ENCODE results near the gene PRAMEF6. TPM values are rescaled to one million over a fixed set of nuclear protein-coding genes. Genes with fewer than 3 reads are reported as not detected.
"Not testable (repeated sequence)": the region's sequence is repeated elsewhere in the genome, so short reads cannot be mapped to it uniquely, and the experiment has no call there.

The PRAMEF6 gene
- not detected in 2 replicates for total RNA-seq (ENCODE audit: low replicate concordance)

- not testable (repeated sequence) for H3K36me3 Mint-ChIP-seq; H3K79me2 ChIP-seq (ENCODE audit: low read depth); H3K4me3 ChIP-seq; H3K27ac ChIP-seq; H3K4me1 ChIP-seq; H4K20me1 ChIP-seq (ENCODE audit: low read depth); H3K4me2 ChIP-seq; H3K4me3 Mint-ChIP-seq; H3K27me3 Mint-ChIP-seq (ENCODE audit: insufficient read depth, low read depth); H3F3A ChIP-seq (ENCODE audit: low read depth); DNase-seq (ENCODE audit: low spot score); H3K9me3 ChIP-seq (ENCODE audit: low read depth); H3K4me1 Mint-ChIP-seq; H2AFZ ChIP-seq (replicated peaks); H3K36me3 ChIP-seq; H3K9ac ChIP-seq; H3K9me3 Mint-ChIP-seq; H3K27me3 ChIP-seq; H3K27ac Mint-ChIP-seq
Measured at GRCh38 chr1:12947480-12947879, at the start of gene PRAMEF6. TSS of gene PRAMEF6 (minus strand) at chr1:12947580. CDS start at chr1:12942518, 5,062 bp downstream.

- H2AFZ ChIP-seq (replicated peaks); H3K27me3 Mint-ChIP-seq (ENCODE audit: insufficient read depth, low read depth); H3K27ac ChIP-seq; H3K27ac Mint-ChIP-seq; H4K20me1 ChIP-seq (ENCODE audit: low read depth); H3K4me3 ChIP-seq; DNase-seq (ENCODE audit: low spot score); H3K9me3 Mint-ChIP-seq; H3K4me1 ChIP-seq; H3K4me2 ChIP-seq; H3K9ac ChIP-seq; H3F3A ChIP-seq (ENCODE audit: low read depth); H3K4me1 Mint-ChIP-seq; H3K4me3 Mint-ChIP-seq; H3K27me3 ChIP-seq; H3K79me2 ChIP-seq (ENCODE audit: low read depth); H3K36me3 ChIP-seq; H3K9me3 ChIP-seq (ENCODE audit: low read depth); H3K36me3 Mint-ChIP-seq: not testable (repeated sequence)
Measured at GRCh38 chr1:12924368-12924767, 23.0 kb downstream of the PRAMEF6 start.

GRCh38 chr1:12921749-12922148 lies 25.6 kb downstream of the PRAMEF6 start:
- H3K27ac ChIP-seq; H3K27me3 ChIP-seq; H3F3A ChIP-seq (ENCODE audit: low read depth); H3K4me3 ChIP-seq; H3K27ac Mint-ChIP-seq; H3K27me3 Mint-ChIP-seq (ENCODE audit: insufficient read depth, low read depth); H3K9me3 ChIP-seq (ENCODE audit: low read depth); H3K9ac ChIP-seq; H3K4me2 ChIP-seq; H3K9me3 Mint-ChIP-seq; H3K36me3 Mint-ChIP-seq; H2AFZ ChIP-seq (replicated peaks); H3K4me3 Mint-ChIP-seq; H3K4me1 Mint-ChIP-seq; H3K79me2 ChIP-seq (ENCODE audit: low read depth); DNase-seq (ENCODE audit: low spot score); H4K20me1 ChIP-seq (ENCODE audit: low read depth); H3K36me3 ChIP-seq; H3K4me1 ChIP-seq: not testable (repeated sequence)

- not testable (repeated sequence) for H3K27me3 ChIP-seq; H3K27me3 Mint-ChIP-seq (ENCODE audit: insufficient read depth, low read depth); H3K4me3 ChIP-seq; H3K27ac ChIP-seq; H3K36me3 Mint-ChIP-seq; H3K9me3 ChIP-seq (ENCODE audit: low read depth); H3K4me1 ChIP-seq; H2AFZ ChIP-seq (replicated peaks); H3K79me2 ChIP-seq (ENCODE audit: low read depth); H3K4me2 ChIP-seq; DNase-seq (ENCODE audit: low spot score); H4K20me1 ChIP-seq (ENCODE audit: low read depth); H3K9ac ChIP-seq; H3F3A ChIP-seq (ENCODE audit: low read depth); H3K4me3 Mint-ChIP-seq; H3K36me3 ChIP-seq; H3K9me3 Mint-ChIP-seq; H3K4me1 Mint-ChIP-seq; H3K27ac Mint-ChIP-seq
Measured at GRCh38 chr1:12916310-12916709, 31.1 kb downstream of the PRAMEF6 start, which contains the start of gene PRAMEF7. TSS of gene PRAMEF7 (plus strand) at chr1:12916610. CDS start at chr1:12917693, 1,083 bp downstream.

- not testable (repeated sequence) for H3K4me1 ChIP-seq; H3K27me3 ChIP-seq; H3K4me1 Mint-ChIP-seq; H3K9me3 ChIP-seq (ENCODE audit: low read depth); H4K20me1 ChIP-seq (ENCODE audit: low read depth); H3K9me3 Mint-ChIP-seq; H2AFZ ChIP-seq (replicated peaks); H3K36me3 Mint-ChIP-seq; H3K9ac ChIP-seq; DNase-seq (ENCODE audit: low spot score); H3K27me3 Mint-ChIP-seq (ENCODE audit: insufficient read depth, low read depth); H3K36me3 ChIP-seq; H3K4me2 ChIP-seq; H3K4me3 Mint-ChIP-seq; H3K79me2 ChIP-seq (ENCODE audit: low read depth); H3K4me3 ChIP-seq; H3K27ac ChIP-seq; H3K27ac Mint-ChIP-seq; H3F3A ChIP-seq (ENCODE audit: low read depth)
Measured at GRCh38 chr1:12903793-12904572, 43.4 kb downstream of the PRAMEF6 start.

- not testable (repeated sequence) for H3K9me3 Mint-ChIP-seq; H3K27me3 Mint-ChIP-seq (ENCODE audit: insufficient read depth, low read depth)
Measured at GRCh38 chr1:12899186-12899585, 48.2 kb downstream of the PRAMEF6 start.

GRCh38 chr1:12898170-12898569 lies 49.2 kb downstream of the PRAMEF6 start, which contains the start of gene PRAMEF10:
TSS of gene PRAMEF10 (minus strand) at chr1:12898270. CDS start at chr1:12895847, 2,423 bp downstream.
- not testable (repeated sequence) for H3K9ac ChIP-seq; H3K79me2 ChIP-seq (ENCODE audit: low read depth); H3K36me3 Mint-ChIP-seq; H3K36me3 ChIP-seq; H3K4me2 ChIP-seq; H3K9me3 Mint-ChIP-seq; H3K27me3 Mint-ChIP-seq (ENCODE audit: insufficient read depth, low read depth); H3K27me3 ChIP-seq; H3K4me1 ChIP-seq; H3F3A ChIP-seq (ENCODE audit: low read depth); H3K4me1 Mint-ChIP-seq; H2AFZ ChIP-seq (replicated peaks); H3K27ac Mint-ChIP-seq; H3K4me3 Mint-ChIP-seq; H3K4me3 ChIP-seq; H3K27ac ChIP-seq; H3K9me3 ChIP-seq (ENCODE audit: low read depth); H4K20me1 ChIP-seq (ENCODE audit: low read depth); DNase-seq (ENCODE audit: low spot score)

More at GRCh38 chr1:12899186-12899585, 48.2 kb downstream of the PRAMEF6 start:
- H3K27ac ChIP-seq; H3K9me3 ChIP-seq (ENCODE audit: low read depth); H3K4me2 ChIP-seq; H3F3A ChIP-seq (ENCODE audit: low read depth); H3K4me1 ChIP-seq; H4K20me1 ChIP-seq (ENCODE audit: low read depth); H2AFZ ChIP-seq (replicated peaks); H3K27me3 ChIP-seq; H3K9ac ChIP-seq; H3K4me1 Mint-ChIP-seq; H3K4me3 ChIP-seq; DNase-seq (ENCODE audit: low spot score); H3K36me3 Mint-ChIP-seq; H3K79me2 ChIP-seq (ENCODE audit: low read depth); H3K36me3 ChIP-seq; H3K4me3 Mint-ChIP-seq; H3K27ac Mint-ChIP-seq: not testable (repeated sequence)

All from neural progenitor cell (in vitro differentiated cells).